ENCODE measurements around the gene JMJD1C. TPM values are rescaled to one million over a fixed set of nuclear protein-coding genes. Genes with fewer than 3 reads are reported as not detected.
A peak's percentile ranks its signal among the peaks of the same experiment; 100 is the strongest.

Gene JMJD1C
- total RNA-seq, 1 experiment from 2014 or later: 180 TPM

DNA sequence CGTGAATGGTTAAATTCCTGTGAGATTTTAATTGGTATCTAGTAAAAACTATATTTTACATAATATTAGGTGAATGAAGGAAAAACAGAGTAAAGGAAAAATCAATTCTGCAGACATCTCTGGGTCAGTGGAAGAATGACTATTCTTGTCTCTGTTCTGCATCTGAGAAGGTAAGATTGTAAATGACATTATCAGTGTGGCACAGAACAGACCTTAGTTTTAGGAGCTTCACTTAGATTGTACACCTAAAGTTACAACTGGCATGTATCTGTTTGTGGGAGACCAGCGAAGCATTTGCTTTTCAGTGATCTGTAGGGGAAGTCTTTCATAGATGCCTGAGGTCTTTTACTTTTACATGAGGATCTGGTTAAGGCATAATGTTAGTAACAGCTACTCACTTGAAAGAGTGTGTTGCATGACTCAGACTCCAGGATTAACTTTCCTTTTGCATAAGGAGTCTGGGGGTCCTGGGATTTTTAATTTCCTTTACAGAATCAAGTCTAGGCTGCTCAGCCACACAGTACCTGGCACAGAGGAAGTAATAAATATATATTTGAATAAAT, 56.2 kb downstream of the JMJD1C start:
- ATAC-seq (no peak), DNase-seq (ENCODE audit: low spot score) (no peak)
- ChIA-PET POLR2A (no interaction called here), CTCF (no interaction called here)
- Mint-ChIP-seq H3K9me3 (no peaks in the 10 kb centered on the region), H3K27ac (peak overlapping the region; percentile 32), H3K36me3 (no peaks in the 10 kb centered on the region; the same call in 1 of the 2 replicates), H3K27me3 (ENCODE audit: low read depth) (no peaks in the 10 kb centered on the region), H3K4me3 (no peak overlapping the region), H3K4me1 (peaks cover 27% of the 10 kb centered on the region)
- TF ChIP-seq MXD4 (CRISPR knock-in tag; IDR thresholded peaks at IDR 0.05; ENCODE audit: borderline replicate concordance): no peak
- no peak for TF ChIP-seq SOX15 (CRISPR knock-in tag; IDR thresholded peaks at IDR 0.05)
- TF ChIP-seq, protein P1, sequence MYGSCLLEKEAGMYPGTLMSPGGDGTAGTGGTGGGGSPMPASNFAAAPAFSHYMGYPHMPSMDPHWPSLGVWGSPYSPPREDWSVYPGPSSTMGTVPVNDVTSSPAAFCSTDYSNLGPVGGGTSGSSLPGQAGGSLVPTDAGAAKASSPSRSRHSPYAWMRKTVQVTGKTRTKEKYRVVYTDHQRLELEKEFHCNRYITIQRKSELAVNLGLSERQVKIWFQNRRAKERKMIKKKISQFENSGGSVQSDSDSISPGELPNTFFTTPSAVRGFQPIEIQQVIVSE (CRISPR knock-in tag; IDR thresholded peaks at IDR 0.05; ENCODE audit: borderline replicate concordance): no peak
- TF ChIP-seq NFE2L1 (CRISPR knock-in tag; IDR thresholded peaks at IDR 0.05): no peak

DNA sequence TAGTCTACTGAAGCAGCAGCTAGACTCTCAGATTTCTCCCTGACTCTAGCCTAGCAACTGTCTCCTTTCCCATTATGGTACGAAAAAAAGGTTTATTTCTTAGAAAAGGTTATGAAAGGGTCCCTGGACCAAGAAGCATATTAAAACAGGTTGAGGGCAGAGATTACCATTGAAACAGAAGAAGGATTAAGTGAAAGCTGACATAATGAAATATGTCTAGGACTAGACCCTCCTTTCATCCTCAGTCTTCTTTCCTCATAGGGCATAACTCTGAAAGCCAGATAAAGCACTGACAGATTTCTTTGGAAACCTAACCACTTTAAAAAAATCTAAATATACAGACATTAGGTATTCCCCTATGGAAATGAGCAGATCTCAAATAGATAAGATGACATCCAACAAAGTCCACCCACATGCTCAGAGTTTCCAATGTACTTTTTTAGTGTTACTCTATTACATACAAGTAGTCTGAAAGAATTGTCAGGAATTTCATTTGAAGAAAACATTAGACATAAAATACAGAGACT, 58.6 kb downstream of the JMJD1C start:
- no peak for ATAC-seq
- Mint-ChIP-seq H3K27me3 (ENCODE audit: low read depth) (no peaks in the 10 kb centered on the region), H3K36me3 (no peaks in the 10 kb centered on the region; the same call in 1 of the 2 replicates), H3K4me1 (peaks cover 27% of the 10 kb centered on the region), H3K9me3 (no peaks in the 10 kb centered on the region), H3K4me3 (no peak overlapping the region), H3K27ac (no peak overlapping the region)
- ChIA-PET POLR2A (no interaction called here), CTCF (no interaction called here)
- TF ChIP-seq ETV6 (CRISPR knock-in tag; IDR thresholded peaks at IDR 0.05) (no peak), RELA (CRISPR knock-in tag; IDR thresholded peaks at IDR 0.05; ENCODE audit: borderline replicate concordance) (no peak), ZNF121 (CRISPR knock-in tag; IDR thresholded peaks at IDR 0.05) (no peak), TP53 (CRISPR knock-in tag; IDR thresholded peaks at IDR 0.05) (no peak), MXD4 (CRISPR knock-in tag; IDR thresholded peaks at IDR 0.05; ENCODE audit: borderline replicate concordance) (no peak), NR3C1 (CRISPR knock-in tag; conservative IDR thresholded peaks at IDR 0.05; ENCODE audit: low read depth) (no peak), SOX15 (CRISPR knock-in tag; IDR thresholded peaks at IDR 0.05) (no peak), KAT7 (CRISPR knock-in tag; IDR thresholded peaks at IDR 0.05; ENCODE audit: borderline replicate concordance) (no peak)
- TF ChIP-seq, protein P2, sequence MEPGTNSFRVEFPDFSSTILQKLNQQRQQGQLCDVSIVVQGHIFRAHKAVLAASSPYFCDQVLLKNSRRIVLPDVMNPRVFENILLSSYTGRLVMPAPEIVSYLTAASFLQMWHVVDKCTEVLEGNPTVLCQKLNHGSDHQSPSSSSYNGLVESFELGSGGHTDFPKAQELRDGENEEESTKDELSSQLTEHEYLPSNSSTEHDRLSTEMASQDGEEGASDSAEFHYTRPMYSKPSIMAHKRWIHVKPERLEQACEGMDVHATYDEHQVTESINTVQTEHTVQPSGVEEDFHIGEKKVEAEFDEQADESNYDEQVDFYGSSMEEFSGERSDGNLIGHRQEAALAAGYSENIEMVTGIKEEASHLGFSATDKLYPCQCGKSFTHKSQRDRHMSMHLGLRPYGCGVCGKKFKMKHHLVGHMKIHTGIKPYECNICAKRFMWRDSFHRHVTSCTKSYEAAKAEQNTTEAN (CRISPR knock-in tag; IDR thresholded peaks at IDR 0.05): no peak
- TF ChIP-seq, protein P3, sequence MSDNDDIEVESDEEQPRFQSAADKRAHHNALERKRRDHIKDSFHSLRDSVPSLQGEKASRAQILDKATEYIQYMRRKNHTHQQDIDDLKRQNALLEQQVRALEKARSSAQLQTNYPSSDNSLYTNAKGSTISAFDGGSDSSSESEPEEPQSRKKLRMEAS (CRISPR knock-in tag; IDR thresholded peaks at IDR 0.05): no peak
- DNase-seq (ENCODE audit: low spot score): no peak

DNA sequence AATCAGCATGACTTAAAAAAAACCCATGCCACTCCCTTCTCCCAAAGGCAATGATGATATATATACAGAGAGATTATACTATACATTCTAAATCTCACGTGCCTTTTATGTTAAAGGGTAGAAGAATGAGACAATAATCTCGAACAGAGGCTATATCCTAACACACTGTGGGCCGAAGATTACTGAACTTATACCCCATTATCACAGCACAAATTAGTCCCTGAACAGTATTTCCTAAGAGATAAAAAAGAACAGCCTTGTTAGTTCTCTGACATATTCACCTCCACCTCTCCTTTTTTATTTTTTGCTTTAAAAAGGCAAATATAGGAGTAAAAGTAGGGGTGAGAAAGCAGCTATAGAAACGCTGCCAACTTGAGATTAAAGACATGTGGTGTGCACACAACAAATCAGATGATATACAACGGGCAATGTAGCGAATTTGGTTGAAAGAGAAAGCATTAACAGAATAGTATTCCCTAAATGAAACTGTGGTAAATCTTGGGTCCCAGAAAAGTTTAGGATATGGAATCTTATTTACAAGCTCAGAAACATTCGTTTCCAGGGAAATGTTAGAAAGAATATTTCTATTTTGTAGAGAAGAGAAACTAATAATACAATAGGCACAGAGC, 69.5 kb downstream of the JMJD1C start:
- Mint-ChIP-seq H3K27ac (no peak overlapping the region), H3K4me1 (no peaks in the 10 kb centered on the region), H3K9me3 (peaks cover 10% of the 10 kb centered on the region), H3K4me3 (no peak overlapping the region), H3K27me3 (ENCODE audit: low read depth) (no peaks in the 10 kb centered on the region), H3K36me3 (peaks cover 3% of the 10 kb centered on the region; the same call in 1 of the 2 replicates)
- POLR2A ChIA-PET: no interaction called here
- CTCF ChIA-PET: no interaction called here
- DNase-seq (ENCODE audit: low spot score) (no peak), ATAC-seq (no peak)
- TF ChIP-seq NR2C2 (CRISPR knock-in tag; IDR thresholded peaks at IDR 0.05) (no peak), JAZF1 (CRISPR knock-in tag; IDR thresholded peaks at IDR 0.05) (no peak), ZNF317 (CRISPR knock-in tag; IDR thresholded peaks at IDR 0.05; ENCODE audit: borderline replicate concordance, low read depth) (no peak), FOXJ3 (CRISPR knock-in tag; IDR thresholded peaks at IDR 0.05; ENCODE audit: borderline replicate concordance) (no peak), ZNF396 (CRISPR knock-in tag; IDR thresholded peaks at IDR 0.05; ENCODE audit: borderline replicate concordance) (no peak), TP53 (CRISPR knock-in tag; IDR thresholded peaks at IDR 0.05) (no peak), SMAD3 (CRISPR knock-in tag; IDR thresholded peaks at IDR 0.05; ENCODE audit: borderline replicate concordance) (no peak), NFYB (CRISPR knock-in tag; conservative IDR thresholded peaks at IDR 0.05; ENCODE audit: low read depth) (no peak), FOXP1 (CRISPR knock-in tag; IDR thresholded peaks at IDR 0.05; ENCODE audit: borderline replicate concordance) (no peak)
- TF ChIP-seq, protein P4, sequence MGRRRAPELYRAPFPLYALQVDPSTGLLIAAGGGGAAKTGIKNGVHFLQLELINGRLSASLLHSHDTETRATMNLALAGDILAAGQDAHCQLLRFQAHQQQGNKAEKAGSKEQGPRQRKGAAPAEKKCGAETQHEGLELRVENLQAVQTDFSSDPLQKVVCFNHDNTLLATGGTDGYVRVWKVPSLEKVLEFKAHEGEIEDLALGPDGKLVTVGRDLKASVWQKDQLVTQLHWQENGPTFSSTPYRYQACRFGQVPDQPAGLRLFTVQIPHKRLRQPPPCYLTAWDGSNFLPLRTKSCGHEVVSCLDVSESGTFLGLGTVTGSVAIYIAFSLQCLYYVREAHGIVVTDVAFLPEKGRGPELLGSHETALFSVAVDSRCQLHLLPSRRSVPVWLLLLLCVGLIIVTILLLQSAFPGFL (CRISPR knock-in tag; IDR thresholded peaks at IDR 0.05; ENCODE audit: borderline replicate concordance): no peak
- TF ChIP-seq, protein P5, sequence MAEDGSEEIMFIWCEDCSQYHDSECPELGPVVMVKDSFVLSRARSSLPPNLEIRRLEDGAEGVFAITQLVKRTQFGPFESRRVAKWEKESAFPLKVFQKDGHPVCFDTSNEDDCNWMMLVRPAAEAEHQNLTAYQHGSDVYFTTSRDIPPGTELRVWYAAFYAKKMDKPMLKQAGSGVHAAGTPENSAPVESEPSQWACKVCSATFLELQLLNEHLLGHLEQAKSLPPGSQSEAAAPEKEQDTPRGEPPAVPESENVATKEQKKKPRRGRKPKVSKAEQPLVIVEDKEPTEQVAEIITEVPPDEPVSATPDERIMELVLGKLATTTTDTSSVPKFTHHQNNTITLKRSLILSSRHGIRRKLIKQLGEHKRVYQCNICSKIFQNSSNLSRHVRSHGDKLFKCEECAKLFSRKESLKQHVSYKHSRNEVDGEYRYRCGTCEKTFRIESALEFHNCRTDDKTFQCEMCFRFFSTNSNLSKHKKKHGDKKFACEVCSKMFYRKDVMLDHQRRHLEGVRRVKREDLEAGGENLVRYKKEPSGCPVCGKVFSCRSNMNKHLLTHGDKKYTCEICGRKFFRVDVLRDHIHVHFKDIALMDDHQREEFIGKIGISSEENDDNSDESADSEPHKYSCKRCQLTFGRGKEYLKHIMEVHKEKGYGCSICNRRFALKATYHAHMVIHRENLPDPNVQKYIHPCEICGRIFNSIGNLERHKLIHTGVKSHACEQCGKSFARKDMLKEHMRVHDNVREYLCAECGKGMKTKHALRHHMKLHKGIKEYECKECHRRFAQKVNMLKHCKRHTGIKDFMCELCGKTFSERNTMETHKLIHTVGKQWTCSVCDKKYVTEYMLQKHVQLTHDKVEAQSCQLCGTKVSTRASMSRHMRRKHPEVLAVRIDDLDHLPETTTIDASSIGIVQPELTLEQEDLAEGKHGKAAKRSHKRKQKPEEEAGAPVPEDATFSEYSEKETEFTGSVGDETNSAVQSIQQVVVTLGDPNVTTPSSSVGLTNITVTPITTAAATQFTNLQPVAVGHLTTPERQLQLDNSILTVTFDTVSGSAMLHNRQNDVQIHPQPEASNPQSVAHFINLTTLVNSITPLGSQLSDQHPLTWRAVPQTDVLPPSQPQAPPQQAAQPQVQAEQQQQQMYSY (CRISPR knock-in tag; IDR thresholded peaks at IDR 0.05): no peak
- TF ChIP-seq, protein P6, sequence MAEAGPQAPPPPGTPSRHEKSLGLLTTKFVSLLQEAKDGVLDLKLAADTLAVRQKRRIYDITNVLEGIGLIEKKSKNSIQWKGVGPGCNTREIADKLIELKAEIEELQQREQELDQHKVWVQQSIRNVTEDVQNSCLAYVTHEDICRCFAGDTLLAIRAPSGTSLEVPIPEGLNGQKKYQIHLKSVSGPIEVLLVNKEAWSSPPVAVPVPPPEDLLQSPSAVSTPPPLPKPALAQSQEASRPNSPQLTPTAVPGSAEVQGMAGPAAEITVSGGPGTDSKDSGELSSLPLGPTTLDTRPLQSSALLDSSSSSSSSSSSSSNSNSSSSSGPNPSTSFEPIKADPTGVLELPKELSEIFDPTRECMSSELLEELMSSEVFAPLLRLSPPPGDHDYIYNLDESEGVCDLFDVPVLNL (CRISPR knock-in tag; IDR thresholded peaks at IDR 0.05; ENCODE audit: borderline replicate concordance, low read depth): no peak
